GM18511 (cell line): ENCODE data around the gene SIPA1.

Experiments
- ATAC-seq: cut with Tn5 transposase; IDR thresholded peaks from one replicate; pipeline ENCODE4 v1.9.1; 2021; ENCODE audit warnings: mild to moderate bottlenecking, moderate library complexity; ENCODE audit not compliant: unreplicated experiment

Gene SIPA1

DNA sequence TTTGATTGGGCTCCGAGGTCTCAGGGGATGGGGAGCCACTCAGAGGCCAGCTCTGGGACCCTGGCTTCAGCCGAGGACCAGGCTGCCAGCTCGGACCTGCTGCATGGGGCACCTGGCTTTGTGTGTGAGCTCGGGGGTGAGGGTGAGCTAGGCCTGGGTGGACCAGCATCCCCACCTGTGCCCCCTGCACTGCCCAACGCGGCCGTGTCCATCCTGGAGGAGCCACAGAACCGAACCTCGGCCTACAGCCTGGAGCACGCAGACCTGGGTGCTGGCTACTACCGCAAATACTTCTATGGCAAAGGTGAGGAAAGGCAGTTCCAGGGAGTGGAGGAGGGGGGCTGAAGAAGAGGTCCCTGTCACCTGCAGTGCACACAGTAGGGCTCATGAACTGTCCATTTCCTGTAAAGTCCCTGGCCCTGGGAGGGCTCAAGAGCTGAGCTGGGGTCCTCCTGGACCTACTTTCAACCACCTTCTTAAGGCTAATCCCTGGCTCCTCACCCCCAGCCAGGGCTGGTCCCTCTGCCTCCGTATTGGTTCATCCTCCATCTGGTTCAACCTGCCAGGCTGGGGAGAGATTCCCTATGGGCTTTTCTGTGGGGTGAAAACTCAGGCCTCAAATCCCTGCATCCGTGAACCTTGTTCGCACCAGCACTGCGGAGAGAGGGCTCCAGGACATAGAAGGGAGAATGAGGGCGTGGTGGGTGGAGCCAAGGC is 3.6 kb downstream of the SIPA1 start:
- no peak for ATAC-seq

DNA sequence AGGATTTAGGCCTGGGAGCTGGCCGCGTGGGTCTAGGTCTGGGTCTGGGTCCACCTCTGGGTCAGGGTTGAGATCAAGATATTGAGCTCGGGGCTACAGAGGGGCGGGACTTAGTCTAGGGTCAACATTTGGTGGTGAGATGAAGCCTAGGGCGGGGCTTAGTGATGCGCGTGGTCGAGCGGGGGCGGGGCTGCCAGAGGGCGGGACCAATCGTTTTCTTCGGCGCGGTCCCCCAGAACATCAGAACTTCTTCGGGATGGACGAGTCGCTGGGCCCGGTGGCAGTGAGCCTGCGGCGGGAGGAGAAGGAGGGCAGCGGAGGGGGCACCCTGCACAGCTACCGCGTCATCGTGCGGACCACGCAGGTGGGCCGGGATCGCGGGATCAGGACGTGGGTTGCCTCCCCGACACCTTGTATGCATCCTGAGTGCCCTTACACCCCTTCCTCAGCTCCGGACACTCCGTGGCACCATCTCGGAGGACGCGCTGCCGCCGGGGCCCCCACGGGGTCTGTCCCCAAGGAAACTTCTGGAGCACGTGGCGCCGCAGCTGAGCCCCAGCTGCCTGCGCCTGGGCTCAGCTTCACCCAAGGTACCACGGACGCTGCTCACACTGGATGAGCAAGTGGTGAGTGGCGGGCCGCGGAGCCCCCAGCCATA is 4.2 kb downstream of the SIPA1 start:
- ATAC-seq = no peak

DNA sequence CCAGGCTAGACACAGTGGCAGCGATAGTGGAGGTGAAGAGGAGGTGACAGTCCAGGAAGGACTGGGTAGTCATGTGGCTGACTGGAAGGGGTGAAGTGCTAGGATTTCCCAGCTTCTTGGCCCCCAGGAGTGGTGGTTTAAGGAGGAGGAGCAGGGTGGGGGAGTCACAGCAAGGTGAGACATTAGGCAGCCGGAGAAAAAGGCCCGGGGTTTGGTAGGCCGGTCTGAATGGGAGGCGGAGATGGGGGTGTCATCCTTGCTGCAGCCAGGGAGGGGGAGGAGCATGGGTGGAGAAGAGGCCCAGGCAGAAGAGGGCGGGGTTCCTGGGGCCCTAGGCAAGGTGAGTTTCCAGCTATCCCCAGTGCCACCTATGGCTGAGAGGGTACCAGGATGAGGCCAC is 6.1 kb downstream of the SIPA1 start:
- ATAC-seq = no peak

DNA sequence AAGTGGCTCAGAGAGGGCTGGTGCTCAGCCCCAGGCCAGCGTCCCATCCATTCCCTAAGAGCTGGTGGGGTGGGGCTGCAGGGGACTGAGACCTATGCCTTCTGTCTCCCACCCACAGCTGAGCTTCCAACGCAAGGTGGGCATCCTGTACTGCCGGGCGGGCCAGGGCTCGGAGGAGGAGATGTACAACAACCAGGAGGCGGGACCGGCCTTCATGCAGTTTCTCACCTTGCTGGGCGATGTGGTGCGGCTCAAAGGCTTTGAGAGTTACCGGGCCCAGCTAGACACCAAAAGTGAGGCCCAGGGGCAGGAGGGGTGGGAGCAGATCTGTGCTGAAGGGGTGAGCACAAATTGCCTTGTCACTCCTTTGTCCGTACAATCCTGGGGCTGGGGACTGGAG is 6.9 kb downstream of the SIPA1 start:
- no peak for ATAC-seq

DNA sequence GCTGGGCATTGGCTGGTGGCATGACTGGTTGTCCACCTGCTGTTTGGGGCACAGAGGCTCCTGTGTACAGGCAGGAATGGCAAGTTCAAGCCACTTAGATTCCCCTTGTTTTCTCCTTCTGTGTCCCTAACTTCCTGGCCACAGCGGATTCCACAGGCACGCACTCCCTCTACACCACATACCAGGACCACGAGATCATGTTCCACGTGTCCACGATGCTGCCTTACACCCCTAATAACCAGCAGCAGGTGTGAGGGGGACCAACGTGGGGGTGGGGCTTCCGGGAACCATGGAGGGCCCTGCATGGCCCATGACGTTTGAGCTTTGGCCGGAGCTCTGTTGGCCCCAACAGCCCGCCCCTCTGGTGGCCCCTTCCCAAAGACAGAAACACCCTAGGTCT is 7.8 kb downstream of the SIPA1 start:
- no peak for ATAC-seq

DNA sequence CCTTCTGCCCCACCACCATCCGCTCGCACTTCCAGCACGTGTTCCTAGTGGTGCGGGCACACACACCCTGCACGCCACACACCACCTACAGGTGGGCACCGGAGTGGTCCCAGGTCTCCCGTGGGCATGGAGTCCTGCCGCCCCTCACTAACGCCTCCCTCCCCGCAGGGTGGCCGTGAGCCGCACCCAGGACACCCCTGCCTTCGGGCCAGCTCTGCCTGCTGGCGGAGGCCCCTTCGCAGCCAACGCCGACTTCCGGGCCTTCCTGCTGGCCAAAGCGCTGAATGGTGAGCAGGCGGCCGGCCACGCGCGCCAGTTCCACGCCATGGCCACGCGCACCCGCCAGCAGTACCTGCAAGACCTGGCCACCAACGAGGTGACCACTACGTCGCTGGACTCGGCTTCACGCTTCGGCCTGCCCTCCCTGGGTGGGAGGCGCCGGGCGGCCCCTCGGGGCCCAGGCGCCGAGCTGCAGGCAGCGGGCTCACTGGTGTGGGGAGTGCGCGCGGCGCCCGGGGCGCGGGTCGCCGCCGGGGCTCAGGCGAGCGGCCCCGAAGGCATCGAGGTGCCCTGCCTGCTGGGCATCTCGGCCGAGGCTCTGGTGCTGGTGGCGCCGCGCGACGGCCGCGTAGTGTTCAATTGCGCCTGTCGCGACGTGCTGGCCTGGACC is 8.5 kb downstream of the SIPA1 start:
- no peak for ATAC-seq

DNA sequence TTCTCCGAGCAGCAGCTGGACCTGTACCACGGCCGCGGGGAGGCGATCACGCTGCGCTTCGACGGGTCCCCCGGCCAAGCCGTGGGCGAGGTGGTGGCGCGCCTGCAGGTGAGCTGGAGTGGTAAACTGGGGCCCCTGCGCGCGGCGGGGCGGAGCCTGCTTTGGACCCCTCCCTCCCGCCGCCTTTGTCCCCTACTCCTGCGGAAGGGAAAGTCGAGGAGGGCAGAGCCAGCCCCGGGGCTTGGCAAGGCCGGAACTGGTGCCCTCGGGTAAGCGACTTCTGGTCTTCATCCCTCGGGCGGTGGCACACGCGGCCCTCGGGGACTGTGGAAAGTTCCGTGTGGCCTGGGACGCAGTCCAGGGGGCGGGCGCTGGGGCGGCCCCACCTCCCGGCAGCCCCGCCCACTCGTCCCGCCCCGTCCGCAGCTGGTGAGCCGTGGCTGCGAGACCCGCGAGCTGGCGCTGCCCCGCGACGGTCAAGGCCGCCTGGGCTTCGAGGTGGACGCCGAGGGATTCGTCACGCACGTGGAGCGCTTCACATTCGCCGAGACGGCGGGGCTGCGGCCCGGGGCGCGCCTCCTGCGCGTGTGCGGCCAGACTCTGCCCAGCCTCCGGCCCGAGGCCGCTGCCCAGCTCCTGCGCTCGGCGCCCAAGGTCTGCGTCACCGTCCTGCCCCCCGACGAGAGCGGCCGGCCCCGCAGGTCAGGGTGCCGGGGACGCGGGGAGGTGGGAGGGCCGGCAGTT is 9.2 kb downstream of the SIPA1 start:
- no peak for ATAC-seq

DNA sequence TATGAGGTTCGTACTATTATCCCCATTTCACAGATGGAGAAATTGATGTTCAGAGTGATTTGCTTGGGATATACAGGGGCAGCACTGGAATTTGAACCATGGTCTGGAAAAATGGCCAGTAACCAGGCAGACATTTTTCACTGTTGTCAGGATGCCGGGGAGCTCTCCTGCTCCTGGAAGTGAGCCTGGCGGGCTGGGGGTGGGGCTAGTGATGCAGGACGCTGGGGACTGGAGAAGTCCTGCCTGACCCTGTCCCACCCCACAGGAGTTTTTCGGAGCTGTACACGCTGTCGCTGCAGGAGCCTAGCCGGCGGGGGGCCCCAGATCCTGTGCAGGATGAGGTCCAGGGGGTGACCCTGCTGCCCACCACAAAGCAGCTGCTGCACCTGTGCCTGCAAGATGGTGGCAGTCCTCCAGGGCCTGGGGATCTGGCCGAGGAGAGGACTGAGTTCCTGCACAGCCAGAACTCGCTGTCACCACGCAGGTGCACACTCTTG is 11.1 kb downstream of the SIPA1 start:
- ATAC-seq = no peak

DNA sequence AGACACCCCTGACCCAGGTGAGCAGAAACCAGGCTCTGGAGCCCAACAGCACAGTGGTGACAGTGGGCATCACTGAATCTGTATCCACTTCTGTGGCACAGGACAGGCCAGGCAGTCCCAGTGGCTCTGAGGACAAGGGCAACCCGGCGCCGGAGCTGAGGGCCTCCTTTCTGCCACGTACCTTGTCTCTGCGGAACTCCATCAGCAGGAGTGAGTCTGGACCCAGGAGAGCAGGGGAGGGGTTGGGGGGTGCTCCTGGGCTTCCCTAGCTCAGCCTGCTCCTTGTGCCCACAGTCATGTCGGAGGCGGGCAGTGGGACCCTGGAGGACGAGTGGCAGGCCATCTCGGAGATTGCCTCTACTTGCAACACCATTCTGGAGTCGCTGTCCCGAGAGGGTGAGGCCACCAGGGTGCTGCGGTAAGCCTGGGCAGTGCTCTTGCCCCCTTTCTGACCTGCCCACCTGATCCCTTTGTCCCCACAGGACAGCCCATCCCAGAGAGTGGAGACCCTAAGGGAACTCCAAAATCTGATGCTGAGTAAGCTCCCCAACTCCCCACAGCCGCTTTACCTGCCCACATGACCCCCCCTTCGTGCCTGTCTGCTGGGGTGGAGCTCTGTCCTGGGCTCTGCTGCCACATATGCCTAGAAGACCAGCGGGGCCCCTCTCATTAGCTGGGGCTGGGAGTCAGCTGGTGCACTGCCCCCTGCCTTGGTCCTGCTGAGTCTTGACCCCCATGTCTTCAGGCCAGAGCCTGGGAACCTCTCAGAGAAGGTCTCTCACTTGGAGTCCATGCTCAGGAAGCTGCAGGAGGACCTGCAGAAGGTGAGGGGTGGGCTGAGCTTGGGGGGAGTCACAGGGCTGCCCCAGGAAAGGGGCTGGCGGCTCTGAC is 12.0 kb downstream of the SIPA1 start:
- no peak for ATAC-seq

DNA sequence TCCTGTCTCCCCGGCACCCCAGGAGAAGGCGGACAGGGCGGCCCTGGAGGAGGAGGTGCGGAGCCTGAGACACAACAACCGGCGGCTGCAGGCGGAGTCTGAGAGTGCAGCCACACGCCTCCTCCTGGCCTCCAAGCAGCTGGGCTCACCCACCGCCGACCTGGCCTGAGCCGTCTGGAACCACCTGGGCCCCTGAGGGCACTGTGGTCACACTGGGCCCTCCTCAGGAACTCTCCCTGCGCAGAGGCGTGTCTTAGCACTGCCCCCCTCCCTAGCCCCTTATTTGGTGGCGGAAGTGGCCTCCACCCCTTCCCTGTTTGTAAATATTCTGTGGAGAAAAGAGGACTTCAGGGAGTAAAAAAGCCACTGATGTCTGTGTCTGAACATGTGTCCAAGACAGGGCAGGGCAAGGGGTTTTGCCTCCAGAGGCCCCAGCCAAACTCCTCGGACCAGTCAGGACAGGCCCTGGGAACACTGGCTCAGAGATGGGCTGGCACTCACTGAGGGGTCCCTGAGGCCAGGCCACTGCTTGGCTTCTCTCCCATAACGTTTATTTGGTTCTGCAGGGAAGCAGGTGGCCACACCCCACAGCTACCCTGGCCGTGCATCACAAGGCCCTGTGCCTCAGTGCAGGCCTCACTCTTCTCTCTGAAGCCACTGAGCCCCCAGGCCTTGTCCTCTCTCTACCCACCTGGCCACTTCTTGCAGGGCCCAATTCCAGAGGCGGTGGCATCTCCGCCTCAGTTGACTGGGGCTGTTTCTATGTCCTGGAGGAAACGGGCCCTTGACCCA is 12.8 kb downstream of the SIPA1 start:
- no peak for ATAC-seq

DNA sequence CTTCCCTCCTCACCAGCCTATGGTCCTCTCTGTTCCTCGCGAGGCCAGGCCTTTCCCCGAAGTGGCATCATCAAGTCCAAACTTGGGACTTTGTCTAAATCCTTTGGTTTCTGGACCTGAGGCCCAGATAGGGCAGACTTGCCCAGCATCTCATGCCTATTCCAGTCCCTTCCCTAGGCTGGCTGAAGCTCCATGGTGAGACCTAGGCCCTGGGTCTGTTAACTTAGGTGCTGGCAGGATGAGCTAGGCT is 13.4 kb downstream of the SIPA1 start:
- ATAC-seq = no peak

DNA sequence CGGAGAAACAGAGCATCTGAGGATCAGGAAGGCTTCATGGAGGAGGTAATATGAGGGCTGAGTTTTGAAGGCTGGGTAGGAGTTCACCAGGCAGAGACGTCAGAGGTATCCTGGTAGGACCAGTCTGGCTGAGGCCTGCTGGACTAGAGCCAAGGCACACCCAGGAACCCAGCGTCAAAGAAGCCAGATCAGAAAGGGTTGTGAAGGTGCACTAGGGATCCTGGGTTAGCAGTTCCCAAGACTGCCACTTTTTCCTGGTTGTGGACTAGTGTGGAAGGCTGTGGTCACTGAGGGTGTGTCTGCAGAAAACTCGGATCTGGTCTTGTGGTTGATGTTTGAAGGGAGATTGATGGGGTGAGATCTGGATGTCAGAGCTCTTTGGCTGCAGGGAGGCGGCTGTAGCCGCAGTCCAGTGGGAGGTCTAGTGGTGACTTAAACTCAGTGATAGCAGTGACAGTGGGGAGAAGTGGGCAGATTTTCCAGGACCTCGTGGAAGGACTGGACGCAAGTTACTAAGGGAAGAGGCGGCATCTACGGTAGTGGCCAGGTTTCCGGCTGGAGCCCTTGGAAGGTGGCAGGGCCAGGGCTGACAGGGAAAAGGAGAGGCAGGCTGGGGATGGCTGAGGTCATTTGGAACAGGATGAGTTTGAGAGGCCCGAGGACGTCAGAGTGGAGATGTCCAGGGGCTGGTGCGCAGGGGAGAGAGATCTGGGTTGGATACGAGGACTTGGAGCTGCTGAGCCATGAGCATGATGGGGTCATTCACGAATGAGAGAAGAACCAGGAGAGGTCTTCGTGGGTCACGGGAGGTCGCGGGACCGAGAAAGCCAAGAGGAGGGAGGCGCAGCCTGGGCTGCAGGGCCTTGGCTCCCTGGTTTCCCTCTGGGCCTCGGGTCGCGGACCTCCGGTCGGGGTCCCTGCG is 13.9 kb downstream of the SIPA1 start:
- ATAC-seq = no peak

DNA sequence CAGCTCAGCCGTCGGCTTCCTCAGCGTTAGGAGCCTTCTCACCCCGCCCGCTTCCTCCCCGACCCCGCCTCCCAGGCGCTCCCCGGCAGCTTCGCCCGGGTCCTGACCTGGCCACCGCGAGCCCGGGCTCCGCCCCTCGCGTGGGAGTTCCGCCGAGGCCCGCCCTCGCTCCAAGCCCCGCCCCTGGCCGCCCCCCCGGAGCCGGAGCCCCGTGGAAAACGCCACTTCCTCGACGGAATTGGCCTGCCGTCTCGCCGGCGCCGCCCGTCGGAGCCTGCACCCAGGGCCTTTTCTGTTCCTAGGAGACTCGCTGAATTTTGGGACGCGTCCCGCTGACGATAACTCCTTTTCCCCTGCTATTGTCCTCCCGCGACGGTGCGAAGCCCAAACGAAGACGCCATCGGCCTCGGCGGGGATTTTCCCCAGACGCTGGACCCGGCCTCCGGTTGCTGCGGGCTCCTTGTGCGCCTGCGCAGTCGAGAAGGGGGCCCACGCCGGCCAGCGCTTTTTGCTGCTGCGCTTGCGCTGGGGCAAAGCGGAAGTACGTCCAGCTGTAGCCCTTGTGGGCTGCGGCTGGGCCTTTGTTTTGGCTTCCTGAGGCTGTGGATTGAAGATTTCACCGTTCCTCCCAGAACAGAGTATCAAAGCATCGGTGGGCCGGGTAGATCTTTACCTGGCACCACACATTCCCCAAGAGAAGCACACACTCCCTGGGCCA is 14.8 kb downstream of the SIPA1 start:
- peak; percentile 83 for ATAC-seq

DNA sequence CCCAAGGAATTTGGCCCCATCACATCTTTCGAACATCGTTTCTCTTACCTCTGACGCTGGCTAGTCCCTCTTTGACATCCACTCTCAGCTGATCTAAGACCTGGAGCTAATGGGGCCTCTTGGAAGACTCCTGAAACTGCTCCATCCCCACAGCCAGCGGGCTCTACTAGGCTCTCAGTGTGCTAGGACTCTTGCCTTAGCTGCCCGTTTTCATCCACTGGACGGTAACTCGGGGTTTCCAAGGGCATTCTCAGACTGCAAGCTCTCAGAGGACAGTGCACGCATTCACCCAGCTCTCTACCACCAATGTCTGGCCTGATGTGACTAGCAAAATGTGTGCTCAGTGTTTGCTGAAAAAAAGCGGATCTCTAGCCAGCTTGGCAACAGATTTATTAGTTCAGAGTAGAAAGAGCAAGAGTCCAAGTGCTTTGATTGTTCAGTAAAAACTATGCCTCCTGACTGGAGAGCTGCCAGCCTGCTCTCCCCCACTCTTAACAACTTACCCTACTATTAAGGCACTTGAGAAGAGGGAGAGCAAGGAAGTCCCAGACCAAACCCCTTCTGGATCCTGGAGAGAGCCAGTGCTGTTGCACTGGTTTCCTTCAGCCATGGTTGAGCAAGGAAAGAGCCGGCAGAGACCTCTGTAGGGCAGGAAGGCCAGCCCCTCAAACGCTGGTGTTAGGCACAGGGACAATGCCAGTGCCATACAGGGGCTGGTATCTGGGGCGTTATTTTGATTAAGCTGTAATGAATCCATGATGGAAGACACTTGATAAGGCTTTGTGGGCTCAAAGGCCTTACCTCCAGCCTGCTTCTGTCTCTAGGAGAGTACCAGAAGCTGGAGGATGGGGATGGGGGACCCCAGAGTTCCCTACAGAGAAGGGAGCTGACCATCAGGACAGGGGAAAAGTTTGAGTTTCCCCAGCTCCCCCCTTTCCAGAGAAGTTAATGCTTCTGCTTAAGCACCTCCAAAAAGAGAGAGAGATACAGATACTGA is 15.6 kb downstream of the SIPA1 start:
- ATAC-seq = no peak

DNA sequence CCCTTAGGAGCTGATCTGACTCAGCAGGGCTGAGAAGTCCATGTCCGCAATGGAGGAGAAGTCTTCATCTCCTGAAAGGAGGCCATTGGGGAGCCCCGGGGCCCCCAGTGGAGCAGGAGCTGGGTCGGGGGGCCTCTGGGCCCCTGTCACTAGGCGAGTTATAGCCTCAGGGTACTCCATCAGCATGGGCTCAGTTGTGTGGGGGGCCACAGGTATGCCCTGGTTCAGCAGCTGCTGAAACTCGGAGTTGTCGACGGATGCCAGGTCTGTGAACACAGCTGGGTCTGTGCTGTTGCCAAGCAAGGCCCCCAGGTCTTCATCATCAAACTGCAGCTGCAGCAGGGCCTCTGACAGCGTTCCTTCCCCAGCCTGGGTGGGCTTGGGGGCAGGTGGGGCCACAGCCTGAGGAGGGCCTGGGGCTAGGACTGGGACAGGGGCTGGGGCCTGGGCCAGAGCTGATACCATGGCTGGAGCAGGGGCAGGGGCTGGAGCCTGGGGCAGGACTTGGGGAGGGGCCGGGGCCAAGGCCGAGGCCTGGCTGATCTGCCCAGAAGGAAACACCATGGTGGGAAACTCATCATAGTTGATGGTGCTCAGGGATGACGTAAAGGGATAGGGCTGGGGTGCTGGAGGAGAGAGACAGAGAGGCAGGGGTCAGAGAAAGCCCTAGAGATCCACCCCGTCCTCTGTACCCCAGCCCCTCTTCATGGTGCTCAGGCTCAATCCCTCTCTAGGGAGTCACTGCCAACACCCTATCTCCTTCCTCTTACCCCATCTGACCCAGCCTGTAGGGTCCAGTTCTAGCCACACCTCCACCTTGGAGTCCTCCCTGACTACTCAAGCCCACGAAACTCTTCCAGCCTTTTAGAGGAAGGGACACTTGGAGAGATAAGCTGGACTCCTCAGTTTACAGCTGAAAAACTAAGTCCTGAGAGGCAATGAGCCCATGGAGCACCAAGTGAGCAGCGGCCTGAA is 16.8 kb downstream of the SIPA1 start:
- ATAC-seq = no peak
